ENCODE results near the gene ZNF467. TPM values are rescaled to one million over a fixed set of nuclear protein-coding genes. Genes with fewer than 3 reads are reported as not detected.

ZNF467 gene
- total and polyA plus RNA-seq, 2 of the 8 experiments (the other 6 are each of a cell fraction or from before 2014, with no cell fraction given): 0.50 to 0.51 TPM

DNA sequence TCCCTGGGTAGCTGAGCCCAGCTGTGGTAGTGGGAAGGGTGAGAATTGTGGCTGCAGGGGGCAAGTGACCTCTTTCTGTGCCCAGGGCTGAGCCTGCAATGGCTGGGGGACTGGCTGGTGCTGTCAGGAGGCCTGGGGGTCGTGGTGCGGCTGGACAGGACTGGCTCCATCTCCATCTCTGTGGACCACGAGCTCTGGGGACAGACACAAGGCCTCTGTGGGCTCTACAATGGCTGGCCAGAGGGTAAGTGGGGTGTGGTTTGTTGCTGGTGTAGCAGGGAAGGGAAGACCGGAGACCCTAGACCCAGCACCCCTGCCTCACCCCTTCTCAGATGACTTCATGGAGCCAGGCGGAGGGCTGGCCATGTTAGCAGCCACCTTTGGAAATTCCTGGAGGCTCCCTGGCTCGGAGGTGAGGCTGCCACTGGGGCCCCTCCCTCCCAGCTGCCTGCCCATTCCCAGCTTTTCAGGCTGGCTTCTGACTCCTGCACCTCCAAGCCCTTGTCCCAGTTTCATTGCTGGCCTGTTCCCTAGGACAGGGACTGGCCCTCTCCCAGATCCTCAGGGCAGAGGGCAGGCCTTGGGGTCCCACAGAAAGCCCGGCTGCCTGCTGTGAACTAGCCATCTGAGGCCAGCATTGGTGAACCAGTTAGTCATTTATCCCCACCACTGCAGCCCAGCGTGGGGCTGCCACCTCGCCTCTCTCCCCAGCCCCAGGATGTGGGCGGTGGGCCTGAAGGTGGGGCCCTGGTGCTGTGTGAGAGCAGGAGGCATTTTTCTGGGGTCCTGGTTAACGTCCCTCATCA is 5.5 kb upstream of the ZNF467 start:
- POLR2A ChIA-PET (ENCODE audit: partially characterized antibody): interaction anchor here (0.6 to 0.9 kb wide), 2 partner anchors 37 to 718 kb away, joined by 3 read pairs; no protein-coding TSS in a partner anchor
- 85% methylated on average over 11 of the region's 11 CpGs; no CpG with 5 or more reads in 1 of the 2 experiments for WGBS, 2 experiments (ENCODE audit: extremely low coverage in 1 of 2, insufficient coverage in 1 of 2, insufficient read length in 1 of 2, insufficient replicate concordance in 2 of 2, low coverage in 1 of 2, low lambda C conversion rate in 2 of 2, missing lambda C conversion rate in 1 of 2)
- Histone ChIP-seq H2AK5ac (ENCODE audit: low read depth, low read length) (no peak overlapping the region), H4K8ac (ENCODE audit: extremely low read depth, insufficient read depth, low read length) (no peak overlapping the region), H2BK15ac (ENCODE audit: low read length) (no peak overlapping the region; the same call in 1 of the 2 replicates), H2BK5ac (ENCODE audit: low read depth, low read length) (no peak overlapping the region), H3K56ac (replicated peaks; ENCODE audit: insufficient read length, low read depth, low read length) (no peak overlapping the region), H4K91ac (replicated peaks; ENCODE audit: insufficient read length, low read length) (no peak overlapping the region), H3K14ac (ENCODE audit: insufficient read length) (no peak overlapping the region), H3K4me2 (ENCODE audit: insufficient read depth in 1 of 2, low read depth in 2 of 2, low read length in 2 of 2) (no peak overlapping the region), H3K9ac (replicated peaks in 1 of 4; ENCODE audit: extremely low read depth in 1 of 4, low read depth in 3 of 4, low read length in 3 of 4) (no peak overlapping the region), H3K4me3 (ENCODE audit: extremely low read depth in 1 of 4, insufficient read depth in 2 of 4, low read depth in 3 of 4, low read length in 4 of 4) (no peak overlapping the region), H3K4ac (replicated peaks; ENCODE audit: insufficient read length, low read depth, low read length) (no peak overlapping the region), H4K5ac (ENCODE audit: insufficient read length, low read depth, low read length) (no peak overlapping the region), H2BK20ac (ENCODE audit: low read length) (no peak overlapping the region), H4K20me1 (replicated peaks in 1 of 2; ENCODE audit: control insufficient read depth in 1 of 2, insufficient read depth in 2 of 2, low read length in 2 of 2) (peaks cover 0 to 5% of the 10 kb centered on the region in 2 experiments), H3K18ac (ENCODE audit: extremely low read depth, low read length) (no peak overlapping the region; the same call in 1 of the 2 replicates), H2BK12ac (ENCODE audit: low read depth, low read length) (no peak overlapping the region), H3K79me1 (ENCODE audit: low read depth, low read length) (no peaks in the 10 kb centered on the region), H3K79me2 (ENCODE audit: control insufficient read depth in 1 of 2, insufficient read depth in 2 of 2, low read length in 2 of 2) (no peaks in the 10 kb centered on the region), H3K27me3 (replicated peaks in 1 of 4; ENCODE audit: control insufficient read depth in 3 of 4, extremely low read depth in 1 of 4, insufficient read depth in 3 of 4, low read length in 3 of 4) (peaks cover 6 to 24% (median 22%) of the 10 kb centered on the region in 4 experiments), H3K27ac (ENCODE audit: low read depth, low read length) (no peak overlapping the region), H3K23me2 (ENCODE audit: low read depth, low read length) (peaks cover 4% of the 10 kb centered on the region; the same call in 1 of the 2 replicates), H2AFZ (ENCODE audit: low read length) (no peak overlapping the region), H3K36me3 (ENCODE audit: control insufficient read depth in 2 of 4, insufficient read depth in 4 of 4, low read length in 3 of 4) (no peaks in the 10 kb centered on the region), H3K9me3 (ENCODE audit: insufficient read depth in 2 of 2, low read depth in 1 of 2, low read length in 1 of 2) (no peaks in the 10 kb centered on the region), H3K23ac (ENCODE audit: insufficient read length) (no peak overlapping the region), H3K4me1 (replicated peaks in 1 of 4; ENCODE audit: control insufficient read depth in 3 of 4, insufficient read depth in 4 of 4, low read length in 3 of 4) (peaks cover 0 to 18% (median 12%) of the 10 kb centered on the region in 4 experiments; a peak in 6 of 7 replicates), H2BK120ac (replicated peaks; ENCODE audit: low read depth, low read length) (no peak overlapping the region)
- DNase-seq (ENCODE audit: low read depth in 1 of 2, low spot score in 2 of 2) (no peak), FAIRE-seq (no peak)
- TF ChIP-seq HDAC6 (IDR thresholded peaks at IDR 0.05; ENCODE audit: low read depth, low read length): no peak
- TF ChIP-seq TEAD4 (IDR thresholded peaks at IDR 0.05; ENCODE audit: low read depth, low read length): no peak
- no peak for TF ChIP-seq NRF1 (IDR thresholded peaks at IDR 0.05; ENCODE audit: low read depth, low read length)
- no peak for TF ChIP-seq TAF7 (optimal IDR thresholded peaks at IDR 0.05; ENCODE audit: borderline replicate concordance, low read depth, low read length)
- no peak for TF ChIP-seq GABPA (IDR thresholded peaks at IDR 0.05; ENCODE audit: borderline replicate concordance, insufficient read depth, low read length)
- TF ChIP-seq ASH2L (IDR thresholded peaks at IDR 0.05; ENCODE audit: low read length): no peak
- no peak for TF ChIP-seq BCL11A (IDR thresholded peaks at IDR 0.05; ENCODE audit: low read depth in 2 of 2, low read length in 2 of 2)
- TF ChIP-seq CHD2 (IDR thresholded peaks at IDR 0.05; ENCODE audit: low read length): no peak
- no peak for TF ChIP-seq SIN3A (conservative IDR thresholded peaks at IDR 0.05 in 1 of 2, IDR thresholded peaks at IDR 0.05 in 1 of 2; ENCODE audit: low read depth in 1 of 2, low read length in 2 of 2)
- no peak for TF ChIP-seq JUN (IDR thresholded peaks at IDR 0.05; ENCODE audit: low read depth, low read length)
- TF ChIP-seq SP2 (IDR thresholded peaks at IDR 0.05; ENCODE audit: low read length): no peak
- CTCF ChIA-PET (ENCODE audit: partially characterized antibody): interaction anchor here (0.6 to 12.9 kb wide), 9 partner anchors 10 to 323 kb away, joined by 3 to 115 read pairs (median 7); no protein-coding TSS in a partner anchor

All from H1 (cell line).